Stimulated activated CD4-positive, alpha-beta T cell treated with anti-CD3 and anti-CD28 coated beads, Interleukin-4, amount 100 ng/mL, for 24 hours (primary cell): ENCODE measurements around the gene IGSF9.

Experiments used
- DNase-seq: peaks from one replicate; pipeline ENCODE4 v3.0.0-alpha.2; 2020

The IGSF9 gene

GRCh38 chr1:159972443-159973205 lies 27.2 kb upstream of the IGSF9 start:
- DNase-seq, result no peak

- no peak for DNase-seq
Observed at GRCh38 chr1:159970932-159971342, 25.5 kb upstream of the IGSF9 start.

DNA sequence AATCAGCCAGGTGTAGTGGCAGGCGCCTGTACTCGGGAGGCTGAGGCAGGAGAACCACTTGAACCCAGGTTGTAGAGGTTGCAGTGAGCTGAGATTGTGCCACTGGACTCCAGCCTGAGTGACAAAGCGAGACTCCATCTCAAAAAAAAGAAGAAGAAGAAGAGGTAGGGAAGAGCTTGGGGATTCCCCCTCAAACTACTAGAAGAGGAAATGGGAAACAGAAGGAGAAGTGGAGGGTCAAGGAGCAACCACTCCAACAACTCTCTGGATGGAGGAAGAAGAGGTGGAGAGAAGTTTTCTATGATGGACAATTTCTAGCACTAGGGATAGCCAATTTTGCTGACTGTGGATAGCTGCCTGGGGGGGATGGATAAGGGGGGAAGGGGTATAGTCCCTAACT lies 23.5 kb upstream of the IGSF9 start:
- DNase-seq, result no peak

DNA sequence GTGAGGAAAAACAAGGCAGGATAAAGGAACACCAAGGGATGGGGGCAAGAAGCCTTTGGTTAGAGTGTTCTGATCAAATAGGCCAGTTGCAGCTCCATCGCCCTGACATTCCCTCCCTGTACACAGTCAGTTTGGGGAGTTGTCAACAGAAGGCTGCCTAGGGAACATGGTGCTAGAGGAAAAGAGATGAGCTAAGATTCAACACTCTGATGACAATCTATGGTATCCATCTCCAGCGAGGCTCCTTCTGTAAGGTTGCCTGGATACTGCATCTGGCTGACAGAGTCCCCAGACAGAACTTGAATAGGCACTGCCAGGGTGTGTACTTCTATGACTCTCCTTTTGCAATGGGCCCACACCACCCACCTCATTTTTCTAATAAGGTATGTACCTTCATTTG lies 19.9 kb upstream of the IGSF9 start:
- no peak for DNase-seq

- no peak for DNase-seq
Observed at GRCh38 chr1:159964144-159964543, 18.7 kb upstream of the IGSF9 start.

DNA sequence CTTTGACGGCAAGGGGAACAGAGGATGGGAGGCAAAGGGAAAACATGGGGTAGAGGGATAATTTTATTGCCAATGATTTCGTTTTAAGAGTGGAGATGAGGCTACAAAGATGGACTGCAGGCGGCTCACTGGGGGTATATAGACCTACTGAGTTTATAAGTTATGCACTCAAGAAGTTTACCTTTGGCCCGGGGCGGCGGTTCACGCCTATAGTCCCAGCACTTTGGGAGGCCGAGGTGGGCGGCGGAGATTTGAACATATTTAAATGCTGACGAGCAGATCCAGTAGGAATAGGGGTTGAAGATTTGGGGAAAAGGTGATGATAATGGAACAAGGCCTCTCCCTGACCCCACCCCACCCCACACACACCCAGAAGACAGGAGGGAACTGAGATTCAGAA lies 16.8 kb upstream of the IGSF9 start:
- no peak for DNase-seq

DNA sequence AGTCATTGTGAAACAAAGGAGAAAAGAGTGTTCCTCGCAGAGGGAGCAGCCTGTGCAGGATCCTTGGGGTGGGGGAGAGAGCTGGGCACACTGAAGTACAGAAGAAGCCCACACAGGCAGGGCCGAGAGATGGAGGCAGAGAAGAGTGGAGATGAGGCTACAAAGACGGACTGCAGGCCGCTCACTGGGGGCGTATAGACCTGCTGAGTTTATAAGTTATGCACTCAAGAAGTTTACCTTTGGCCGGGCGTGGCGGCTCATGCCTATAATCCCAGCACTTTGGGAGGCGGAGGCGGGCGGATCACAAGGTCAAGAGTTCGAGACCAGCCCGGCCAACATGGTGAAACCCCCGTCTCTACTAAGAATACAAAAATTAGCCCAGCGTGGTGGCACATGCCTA lies 16.2 kb upstream of the IGSF9 start:
- DNase-seq, result no peak

DNA sequence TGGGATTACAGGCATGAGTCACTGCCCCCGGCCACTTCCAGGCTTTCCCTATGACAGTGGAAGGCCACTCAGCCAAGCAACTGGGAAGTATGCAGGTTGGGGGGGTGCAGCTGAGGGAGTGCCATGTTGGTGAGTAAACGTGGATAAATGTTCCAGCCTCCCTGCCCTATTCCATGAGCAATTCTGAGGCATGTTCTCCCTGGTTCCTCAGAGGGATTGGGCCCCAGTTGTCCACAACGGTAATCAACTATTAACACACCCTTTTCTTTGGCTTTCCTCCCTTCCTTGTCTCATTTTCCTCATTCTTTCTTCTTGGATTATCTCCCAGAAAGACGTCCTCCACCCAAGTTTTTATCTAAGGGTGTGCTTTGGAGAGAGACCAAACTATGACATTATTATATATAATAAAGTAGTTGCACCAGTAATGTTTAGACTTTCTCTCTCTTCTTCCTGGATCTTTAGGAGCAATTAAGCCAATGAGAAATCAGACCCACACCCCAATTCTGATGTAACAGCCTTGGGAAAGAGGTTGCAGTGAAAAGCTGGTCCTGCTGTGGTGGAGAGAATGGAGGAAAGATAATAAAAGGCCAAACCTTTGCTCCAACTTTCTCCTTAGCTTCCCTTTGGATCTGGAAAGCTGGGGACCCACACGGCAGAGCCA lies 15.4 kb upstream of the IGSF9 start:
- no peak for DNase-seq

- DNase-seq, result no peak
Observed at GRCh38 chr1:159959451-159959850, 14.0 kb upstream of the IGSF9 start.

GRCh38 chr1:159958719-159959380 lies 13.4 kb upstream of the IGSF9 start:
- no peak for DNase-seq

DNA sequence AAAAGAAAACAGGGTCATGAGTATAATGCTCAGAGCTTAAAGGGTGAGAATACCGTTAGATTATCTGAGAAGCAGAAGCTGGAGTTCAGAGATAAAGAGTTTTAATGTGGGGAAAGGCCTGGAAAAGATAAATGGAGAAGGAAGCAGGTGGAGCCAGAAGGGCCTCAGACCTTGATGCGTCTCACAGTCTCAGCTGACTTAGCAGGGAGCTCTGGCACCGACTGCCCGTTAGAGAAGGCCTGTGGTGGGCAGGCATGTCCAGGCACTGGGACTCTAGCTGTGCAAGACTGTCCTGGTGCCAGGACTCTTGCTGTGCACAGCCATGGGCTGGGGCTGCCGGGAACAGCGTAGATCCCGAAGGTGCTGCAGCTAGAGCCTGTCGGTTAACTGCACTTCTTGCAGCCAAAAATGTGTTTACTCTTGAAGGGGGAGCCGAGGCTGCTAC lies 12.4 kb upstream of the IGSF9 start:
- no peak for DNase-seq

- no peak for DNase-seq
Observed at GRCh38 chr1:159955456-159955855, 10.0 kb upstream of the IGSF9 start.

GRCh38 chr1:159953536-159954515 lies 8.4 kb upstream of the IGSF9 start, which contains the start of gene SLAMF9:
Gene SLAMF9 (minus strand): TSS chr1:159954237. CDS start chr1:159954137, 100 bp downstream.
- no peak for DNase-seq

DNA sequence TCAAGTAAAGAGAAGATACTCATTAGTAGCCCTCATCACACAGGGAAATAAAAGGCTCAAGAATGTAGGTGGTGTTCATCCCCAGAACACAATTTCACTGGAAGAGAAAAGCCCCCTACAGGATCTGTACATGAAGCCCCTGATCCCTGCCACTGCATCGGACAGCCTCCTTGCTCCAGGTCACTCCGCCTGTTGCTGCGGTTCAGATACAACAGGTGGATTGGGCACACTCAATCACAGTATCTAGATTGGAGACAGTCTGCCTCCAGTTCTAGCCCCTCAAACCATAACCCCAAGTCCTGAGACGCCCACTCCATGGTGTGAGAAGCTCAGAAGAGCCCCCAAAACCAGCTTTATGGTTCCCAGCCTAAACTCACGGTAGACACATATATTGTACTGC lies 7.5 kb upstream of the IGSF9 start:
- no peak for DNase-seq

DNA sequence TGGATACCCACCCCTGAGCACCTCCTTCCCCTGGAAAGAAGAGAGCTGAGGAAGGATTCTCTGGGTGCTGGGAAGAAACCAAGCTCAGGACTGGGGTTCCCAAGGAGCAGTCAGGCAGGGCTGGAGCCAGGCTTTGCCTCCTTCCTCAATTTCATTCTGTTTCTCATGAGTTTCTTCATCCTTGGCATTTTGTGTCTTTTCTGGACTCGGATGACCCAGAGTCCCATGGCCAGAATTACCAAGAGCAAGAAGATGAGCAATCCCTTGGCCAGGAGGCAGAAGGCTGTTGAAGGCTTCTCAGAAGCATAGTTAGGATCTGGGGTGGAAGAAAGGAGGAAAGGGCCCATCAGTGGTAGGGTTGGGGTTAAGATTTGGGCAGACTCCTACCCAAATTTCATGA lies 6.1 kb upstream of the IGSF9 start:
- DNase-seq, result no peak

- DNase-seq, result no peak
Observed at GRCh38 chr1:159951016-159951415, 5.6 kb upstream of the IGSF9 start.

DNA sequence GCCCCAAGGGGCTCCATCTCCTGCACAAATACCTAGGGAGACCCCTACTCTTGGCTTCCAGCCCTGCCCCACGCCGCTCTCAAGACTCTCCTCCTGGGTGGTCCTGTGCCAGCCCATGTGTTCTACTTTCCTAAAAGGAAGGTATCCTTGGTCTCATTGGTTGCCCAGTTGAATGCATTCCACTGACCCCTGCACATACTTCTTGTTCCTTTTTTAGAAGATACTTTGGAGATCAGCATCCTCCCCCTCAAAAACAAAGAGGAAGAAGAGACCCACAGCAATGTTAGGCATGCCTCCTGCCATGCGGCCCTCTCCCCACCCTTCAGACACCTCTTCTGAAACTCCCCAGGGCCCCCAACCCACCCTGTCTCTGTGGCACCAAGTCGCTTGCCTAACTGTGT lies 4.6 kb upstream of the IGSF9 start:
- DNase-seq, result no peak

DNA sequence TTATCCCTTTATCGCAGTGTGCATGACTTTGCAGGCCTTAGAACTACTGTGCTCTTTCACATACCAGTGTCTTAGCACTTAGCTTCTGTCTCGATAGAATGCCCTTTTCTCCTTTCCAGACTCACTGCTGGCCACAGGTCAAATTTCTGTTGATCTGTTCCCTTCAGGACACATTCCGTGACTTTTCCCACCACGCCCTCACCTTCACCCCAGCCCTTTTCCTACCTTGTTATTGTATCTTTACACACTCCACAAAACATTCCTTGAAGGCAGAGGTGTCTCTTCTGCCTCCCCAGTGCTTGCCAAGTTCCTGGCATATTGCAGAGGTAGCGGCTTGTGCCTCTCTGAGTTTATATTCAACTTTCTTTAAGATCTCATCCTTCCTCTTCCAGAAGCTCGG lies 3.7 kb upstream of the IGSF9 start:
- no peak for DNase-seq

DNA sequence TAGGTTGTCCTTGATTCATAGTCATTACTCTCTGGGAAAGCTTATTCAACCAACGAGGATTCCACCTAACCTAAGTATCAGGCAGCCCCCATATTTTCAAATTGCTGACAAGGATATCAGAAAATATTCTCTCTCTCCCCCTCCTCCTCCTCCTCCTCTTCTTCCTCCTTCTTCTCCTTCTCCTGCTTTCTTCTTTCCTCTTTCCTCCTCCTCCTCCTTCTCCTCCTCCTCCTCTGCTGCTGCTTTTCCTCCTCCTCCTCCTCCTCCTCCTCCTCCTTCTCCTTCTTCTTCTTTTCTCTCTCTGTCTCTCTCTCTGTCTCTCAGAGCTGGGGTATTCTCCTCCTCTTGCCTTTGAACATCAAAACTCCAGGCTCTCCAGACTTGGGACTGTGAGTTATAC lies 2.5 kb upstream of the IGSF9 start:
- DNase-seq, result no peak

GRCh38 chr1:159946242-159947187 lies 1.1 kb upstream of the IGSF9 start:
- no peak for DNase-seq

- no peak for DNase-seq
Observed at GRCh38 chr1:159944623-159945455, 574 bp downstream of the IGSF9 start.
